Measurements from ENCODE around the gene PHTF1. TPM values are rescaled to one million over a fixed set of nuclear protein-coding genes. Genes with fewer than 3 reads are reported as not detected.

PHTF1 gene
- total RNA-seq, 4 donors from 2014 or later = 10.2 to 13.3 (median 11.8) TPM

DNA sequence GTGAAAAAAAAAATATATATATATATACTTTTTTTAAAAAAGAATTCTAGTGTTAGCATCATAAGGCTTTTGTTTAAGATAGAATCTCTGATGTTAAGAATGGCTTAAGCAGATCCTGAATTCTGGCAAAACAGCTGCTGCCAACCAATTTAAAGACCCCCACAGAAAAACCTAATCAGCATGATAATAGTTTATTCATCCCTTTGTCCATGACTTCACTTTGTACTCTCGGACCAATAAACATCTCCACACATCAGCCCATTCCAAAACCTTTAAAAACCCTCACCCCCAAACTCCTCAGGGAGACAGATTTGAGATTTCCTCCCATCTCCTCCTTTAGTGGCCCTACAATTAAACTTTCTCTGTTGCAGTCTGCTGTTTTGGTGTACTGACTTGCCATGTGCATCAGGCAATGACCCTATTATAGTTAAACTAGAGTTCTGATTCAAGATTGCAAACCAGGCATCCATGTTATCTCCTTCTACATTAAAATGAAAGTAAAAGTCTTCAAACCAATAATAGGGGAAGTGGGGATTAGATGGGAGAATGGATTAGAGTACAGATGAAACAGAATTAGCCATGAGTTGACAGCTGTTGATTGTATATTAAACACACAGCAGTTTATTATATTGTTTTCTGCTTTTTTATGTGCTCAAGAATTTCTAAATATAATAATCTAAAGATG is 9.8 kb upstream of the PHTF1 start:
- no peak overlapping the region for H3K27ac ChIP-seq (replicated peaks in 1 of 4)
- intact Hi-C loops (cut with DNase I) = loop anchor here (5.0 kb wide), 1 partner anchor 33 kb away; no protein-coding TSS in a partner anchor
- DNase-seq (ENCODE audit: extremely low spot score) = no peak
- no peak for TF ChIP-seq POLR2AphosphoS5 (IDR thresholded peaks at IDR 0.05)
- TF ChIP-seq EP300 (IDR thresholded peaks at IDR 0.05) = no peak
- TF ChIP-seq, protein P1, sequence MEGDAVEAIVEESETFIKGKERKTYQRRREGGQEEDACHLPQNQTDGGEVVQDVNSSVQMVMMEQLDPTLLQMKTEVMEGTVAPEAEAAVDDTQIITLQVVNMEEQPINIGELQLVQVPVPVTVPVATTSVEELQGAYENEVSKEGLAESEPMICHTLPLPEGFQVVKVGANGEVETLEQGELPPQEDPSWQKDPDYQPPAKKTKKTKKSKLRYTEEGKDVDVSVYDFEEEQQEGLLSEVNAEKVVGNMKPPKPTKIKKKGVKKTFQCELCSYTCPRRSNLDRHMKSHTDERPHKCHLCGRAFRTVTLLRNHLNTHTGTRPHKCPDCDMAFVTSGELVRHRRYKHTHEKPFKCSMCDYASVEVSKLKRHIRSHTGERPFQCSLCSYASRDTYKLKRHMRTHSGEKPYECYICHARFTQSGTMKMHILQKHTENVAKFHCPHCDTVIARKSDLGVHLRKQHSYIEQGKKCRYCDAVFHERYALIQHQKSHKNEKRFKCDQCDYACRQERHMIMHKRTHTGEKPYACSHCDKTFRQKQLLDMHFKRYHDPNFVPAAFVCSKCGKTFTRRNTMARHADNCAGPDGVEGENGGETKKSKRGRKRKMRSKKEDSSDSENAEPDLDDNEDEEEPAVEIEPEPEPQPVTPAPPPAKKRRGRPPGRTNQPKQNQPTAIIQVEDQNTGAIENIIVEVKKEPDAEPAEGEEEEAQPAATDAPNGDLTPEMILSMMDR (IDR thresholded peaks at IDR 0.05) = no peak
- TF ChIP-seq POLR2A (IDR thresholded peaks at IDR 0.05; ENCODE audit: low read depth) = no peak
- H3K36me3 ChIP-seq = peaks cover 18 to 47% (median 33%) of the 10 kb centered on the region in 4 donors
- 22% methylated on average over 1 of the region's 1 CpG for WGBS
- H3K27me3 ChIP-seq = no peaks in the 10 kb centered on the region
- H3K4me3 ChIP-seq = no peak overlapping the region
- H3K4me1 ChIP-seq = peaks cover 0 to 14% (median 7%) of the 10 kb centered on the region in 4 donors
- no peaks in the 10 kb centered on the region for H3K9me3 ChIP-seq

DNA sequence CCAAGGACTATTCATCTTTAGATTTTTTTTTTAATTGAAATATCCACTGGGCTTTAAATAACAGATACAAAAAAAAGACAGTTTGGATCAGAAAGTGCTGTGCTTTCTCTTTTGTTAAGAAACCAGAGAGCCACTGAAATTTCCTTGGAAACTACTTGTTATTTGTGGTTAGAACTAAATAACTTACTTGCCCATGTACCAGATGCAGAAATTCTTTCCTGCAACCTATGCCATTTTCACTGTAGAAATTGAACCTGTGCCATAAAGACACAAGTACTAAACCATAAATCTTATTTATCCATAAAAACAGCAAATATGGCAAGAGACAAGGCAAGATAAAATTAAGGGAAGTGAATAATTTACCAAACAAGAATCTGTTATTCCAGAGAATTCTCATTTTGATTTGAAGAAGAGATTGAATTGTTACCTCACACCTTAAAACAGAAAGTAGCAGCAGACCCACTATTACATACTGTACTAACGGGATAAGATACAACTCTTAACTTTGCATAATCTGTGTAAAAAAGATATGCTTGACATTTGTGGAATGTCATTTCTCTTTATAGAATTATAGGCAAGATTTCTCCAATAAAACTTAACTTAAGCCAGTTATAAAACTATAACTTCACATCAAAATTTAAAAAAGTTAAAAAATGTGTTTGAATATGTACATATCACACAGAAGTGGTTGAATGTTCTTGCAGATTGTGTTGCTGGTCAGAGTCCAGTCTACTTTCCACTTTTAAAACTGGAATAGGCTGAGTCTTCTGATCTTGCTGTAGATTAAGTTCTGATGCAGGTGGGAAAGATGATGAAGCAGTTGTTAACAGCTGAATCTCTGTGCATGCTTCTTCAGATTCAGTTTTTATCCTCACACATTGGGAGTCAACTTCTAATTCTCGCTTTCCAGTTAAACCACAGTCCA is 6.3 kb upstream of the PHTF1 start:
- peaks cover 0 to 13% (median 7%) of the 10 kb centered on the region in 4 donors for H3K4me1 ChIP-seq
- H3K36me3 ChIP-seq = peaks cover 17 to 47% (median 29%) of the 10 kb centered on the region in 4 donors
- no peak overlapping the region for H3K4me3 ChIP-seq
- no peaks in the 10 kb centered on the region for H3K9me3 ChIP-seq
- no peak for TF ChIP-seq EP300 (IDR thresholded peaks at IDR 0.05)
- no peak for TF ChIP-seq POLR2A (IDR thresholded peaks at IDR 0.05; ENCODE audit: low read depth)
- no peak for TF ChIP-seq POLR2AphosphoS5 (IDR thresholded peaks at IDR 0.05)
- TF ChIP-seq, protein P1 (IDR thresholded peaks at IDR 0.05) = no peak
- no peaks in the 10 kb centered on the region for H3K27me3 ChIP-seq
- H3K27ac ChIP-seq (replicated peaks in 1 of 4) = no peak overlapping the region
- 96% methylated on average over 2 of the region's 2 CpGs for WGBS
- intact Hi-C loops (cut with DNase I) = loop anchor here (5.0 kb wide), 1 partner anchor 37 kb away; no protein-coding TSS in a partner anchor
- DNase-seq (ENCODE audit: extremely low spot score) = no peak

DNA sequence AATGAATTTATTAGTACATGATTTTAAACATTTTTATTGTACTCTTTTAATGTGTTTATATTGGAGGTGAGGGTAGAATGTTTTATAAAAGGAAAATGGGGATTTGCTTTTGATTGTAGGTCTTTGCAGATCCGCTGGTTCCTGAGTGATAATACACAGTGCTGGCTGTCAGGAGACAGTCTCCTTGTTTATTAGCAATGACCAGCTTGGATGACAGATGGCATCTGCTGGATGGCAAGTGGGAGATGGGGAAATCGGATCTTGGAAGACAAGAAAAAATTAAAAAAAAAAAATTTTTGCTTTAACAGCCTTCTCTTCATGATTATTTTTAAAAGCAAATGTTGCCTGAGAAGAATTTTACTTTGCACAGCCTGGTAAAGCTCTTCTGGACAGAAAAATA is 4.4 kb upstream of the PHTF1 start:
- Histone ChIP-seq H3K27ac (replicated peaks in 1 of 4) (no peak overlapping the region), H3K4me1 (peaks cover 0 to 10% (median 9%) of the 10 kb centered on the region in 4 donors), H3K9me3 (no peaks in the 10 kb centered on the region), H3K36me3 (peaks cover 17 to 47% (median 29%) of the 10 kb centered on the region in 4 donors), H3K27me3 (no peaks in the 10 kb centered on the region), H3K4me3 (no peak overlapping the region)
- TF ChIP-seq POLR2AphosphoS5 (IDR thresholded peaks at IDR 0.05) (no peak), POLR2A (IDR thresholded peaks at IDR 0.05; ENCODE audit: low read depth) (no peak), EP300 (IDR thresholded peaks at IDR 0.05) (no peak)
- TF ChIP-seq, protein P1 (IDR thresholded peaks at IDR 0.05) = no peak
- intact Hi-C loops (cut with DNase I) = no loop called here
- no peak for DNase-seq (ENCODE audit: extremely low spot score)
- WGBS = 93% methylated on average over 2 of the region's 2 CpGs

DNA sequence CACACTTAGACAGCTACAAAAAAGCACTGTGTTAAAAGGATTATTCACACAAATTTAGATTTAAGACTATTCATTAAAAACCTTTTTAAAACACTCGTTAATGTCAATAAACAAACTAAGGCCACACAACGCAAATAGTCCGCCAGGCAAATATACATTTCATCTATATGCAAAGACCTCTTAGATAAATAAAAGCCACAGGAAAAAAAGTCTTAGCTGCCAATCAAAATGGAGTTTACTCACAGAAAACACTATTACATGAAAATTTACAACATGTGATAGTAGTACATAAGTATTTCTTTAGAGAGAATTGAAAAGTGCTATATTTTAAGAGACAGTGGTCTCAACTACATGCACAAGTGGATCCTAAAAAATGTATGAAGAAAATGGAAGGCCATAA is 2.7 kb upstream of the PHTF1 start:
- no peaks in the 10 kb centered on the region for H3K27me3 ChIP-seq
- WGBS = 90% methylated on average over 3 of the region's 3 CpGs
- no peak overlapping the region for H3K4me3 ChIP-seq
- intact Hi-C loops (cut with DNase I) = no loop called here
- no peaks in the 10 kb centered on the region for H3K9me3 ChIP-seq
- H3K36me3 ChIP-seq = peaks cover 9 to 34% (median 20%) of the 10 kb centered on the region in 4 donors
- no peak for TF ChIP-seq EP300 (IDR thresholded peaks at IDR 0.05)
- TF ChIP-seq POLR2AphosphoS5 (IDR thresholded peaks at IDR 0.05) = no peak
- no peak for TF ChIP-seq POLR2A (IDR thresholded peaks at IDR 0.05; ENCODE audit: low read depth)
- TF ChIP-seq, protein P1 (IDR thresholded peaks at IDR 0.05) = no peak
- no peak overlapping the region for H3K27ac ChIP-seq (replicated peaks in 1 of 4)
- peaks cover 7 to 26% (median 19%) of the 10 kb centered on the region in 4 donors for H3K4me1 ChIP-seq
- no peak for DNase-seq (ENCODE audit: extremely low spot score)

All from esophagus muscularis mucosa (tissue), 4 donors.